SKM-1 (cell line): ENCODE measurements around the gene PTPN18.
"Not testable (repeated sequence)": the region's sequence is repeated elsewhere in the genome, so short reads cannot be mapped to it uniquely, and the experiment has no call there.

Experiments
- DNase-seq: peaks from one replicate; lab custom pipeline; 2025; ENCODE audit not compliant: unreplicated experiment; lab: John Stamatoyannopoulos, UW

PTPN18 gene, protein sequence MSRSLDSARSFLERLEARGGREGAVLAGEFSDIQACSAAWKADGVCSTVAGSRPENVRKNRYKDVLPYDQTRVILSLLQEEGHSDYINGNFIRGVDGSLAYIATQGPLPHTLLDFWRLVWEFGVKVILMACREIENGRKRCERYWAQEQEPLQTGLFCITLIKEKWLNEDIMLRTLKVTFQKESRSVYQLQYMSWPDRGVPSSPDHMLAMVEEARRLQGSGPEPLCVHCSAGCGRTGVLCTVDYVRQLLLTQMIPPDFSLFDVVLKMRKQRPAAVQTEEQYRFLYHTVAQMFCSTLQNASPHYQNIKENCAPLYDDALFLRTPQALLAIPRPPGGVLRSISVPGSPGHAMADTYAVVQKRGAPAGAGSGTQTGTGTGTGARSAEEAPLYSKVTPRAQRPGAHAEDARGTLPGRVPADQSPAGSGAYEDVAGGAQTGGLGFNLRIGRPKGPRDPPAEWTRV

DNA sequence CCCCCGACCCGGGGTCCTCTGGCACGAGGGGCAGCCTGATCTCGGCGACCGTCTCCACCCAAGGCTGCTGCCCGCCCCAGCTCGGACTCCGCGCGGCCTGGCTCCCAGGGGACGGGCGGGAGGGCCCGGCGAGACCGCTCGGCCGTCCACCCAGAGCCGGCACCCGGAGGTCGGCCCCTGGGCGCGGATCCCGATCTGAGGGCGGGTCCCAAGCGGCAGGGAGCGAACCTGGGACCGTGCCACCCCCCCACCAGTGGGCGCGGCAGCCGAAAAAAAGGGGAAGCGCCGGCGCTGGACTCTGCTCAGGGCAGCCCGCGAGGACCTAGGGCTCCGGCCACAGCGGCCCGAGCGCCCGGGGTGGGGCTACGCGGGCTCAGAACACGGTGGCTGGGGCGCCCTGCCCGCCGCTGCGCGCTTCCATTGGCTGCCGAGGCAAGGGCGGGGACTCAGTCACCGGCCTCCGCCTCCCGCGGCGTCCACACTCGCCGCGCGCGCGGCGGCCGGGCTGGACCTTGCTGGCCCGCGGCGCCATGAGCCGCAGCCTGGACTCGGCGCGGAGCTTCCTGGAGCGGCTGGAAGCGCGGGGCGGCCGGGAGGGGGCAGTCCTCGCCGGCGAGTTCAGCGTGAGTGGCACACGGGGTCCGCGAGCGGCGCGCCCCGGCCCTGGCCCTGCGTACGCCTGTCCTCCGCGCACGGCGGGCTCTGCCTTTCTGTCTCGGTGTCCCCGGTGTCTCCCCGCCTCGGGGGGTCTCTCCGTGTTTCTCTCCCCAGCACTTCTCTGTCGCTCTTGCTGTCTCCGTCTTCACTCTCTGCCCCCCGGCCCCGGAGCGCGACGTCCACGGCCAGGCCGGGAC, at the start of gene PTPN18:
TSS of gene PTPN18 (plus strand) at position 479 of the 854 bp plus-strand sequence. CDS start at position 531, 52 bp downstream.
- DNase-seq: peak; percentile 27

DNA sequence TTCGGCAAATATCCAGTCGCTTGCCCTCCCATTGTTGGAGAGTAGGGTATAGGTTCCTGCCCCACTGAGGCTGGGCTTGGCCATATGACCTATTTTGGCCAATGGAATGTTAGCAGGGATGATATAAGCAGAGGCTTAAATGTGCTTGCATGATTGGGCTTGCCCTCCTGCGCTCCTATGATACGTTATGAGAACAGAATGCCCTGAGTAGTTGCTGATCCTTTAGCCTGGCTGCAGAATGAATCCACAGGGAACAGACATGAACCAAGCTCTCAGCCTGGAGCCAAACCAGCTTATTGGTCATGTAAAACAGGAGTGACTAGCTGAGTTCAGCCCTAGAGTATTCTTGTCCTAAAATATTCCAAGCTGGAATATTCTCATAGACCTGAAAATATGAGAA, 48.0 kb upstream of the PTPN18 start:
- no peak for DNase-seq

DNA sequence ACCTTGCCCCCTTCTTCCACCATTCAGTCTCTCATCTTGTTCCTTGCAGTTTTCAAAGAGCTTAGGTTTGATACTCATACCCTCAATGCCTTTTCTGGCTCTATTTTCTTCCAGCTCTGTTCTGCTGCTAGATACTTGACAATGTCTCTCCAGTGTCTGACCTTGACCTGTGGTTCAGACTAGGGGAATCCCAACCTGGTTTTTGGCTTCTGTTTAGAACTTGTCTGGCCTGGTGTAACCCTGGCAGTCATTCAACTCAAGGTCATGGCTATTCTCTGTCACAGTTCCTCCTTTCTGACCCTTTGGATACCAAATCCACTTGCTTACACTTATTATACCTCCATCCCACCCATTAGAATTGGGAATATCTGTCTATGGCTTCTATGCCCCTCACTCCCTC, 45.0 kb upstream of the PTPN18 start:
- DNase-seq: no peak

DNA sequence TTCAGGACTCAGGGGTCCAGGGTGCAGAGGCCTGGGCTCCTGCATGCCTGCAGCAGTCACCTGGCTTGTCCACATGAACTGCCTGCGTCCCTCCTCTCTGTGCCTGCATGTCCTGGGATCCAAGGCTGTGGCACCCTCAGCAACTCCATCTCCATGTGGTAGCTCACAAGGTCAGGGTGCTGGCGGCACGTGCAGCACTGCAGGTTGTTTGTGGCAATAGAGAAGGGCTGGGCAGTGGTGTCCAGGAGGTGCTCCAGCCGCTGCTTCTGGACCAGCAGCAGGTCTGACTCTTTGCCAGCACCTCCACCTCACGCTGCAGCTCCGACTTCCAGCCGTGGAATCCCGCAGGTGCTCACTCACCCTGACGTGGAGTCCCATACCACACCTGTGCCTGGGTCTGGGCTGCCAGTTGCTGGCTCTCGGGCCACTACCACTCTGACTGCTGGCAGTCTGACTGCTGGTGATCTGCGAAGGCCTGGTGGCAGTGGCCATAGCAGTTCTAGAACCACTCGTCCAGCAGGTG, 42.0 kb upstream of the PTPN18 start:
- DNase-seq: no peak

DNA sequence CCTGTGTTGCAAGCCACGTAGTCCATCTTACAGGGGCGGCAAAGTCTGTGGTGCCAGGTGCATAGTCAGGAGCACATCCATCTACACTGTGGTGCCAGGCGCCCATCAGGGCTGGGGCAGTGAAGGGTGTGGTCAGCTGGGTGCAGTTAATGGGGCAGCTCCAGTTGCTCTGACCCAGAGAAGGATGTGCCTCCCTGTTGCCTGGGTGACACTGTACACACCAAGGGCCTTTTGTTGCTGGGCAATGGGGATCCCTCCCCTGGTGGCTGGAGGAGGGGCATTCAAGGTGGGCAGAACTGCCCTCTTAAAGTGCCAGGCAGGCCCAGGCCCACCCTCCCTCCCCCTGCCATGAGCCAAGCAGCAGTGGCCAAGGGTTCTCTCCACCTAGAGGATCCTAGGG, 41.5 kb upstream of the PTPN18 start:
- no peak for DNase-seq

DNA sequence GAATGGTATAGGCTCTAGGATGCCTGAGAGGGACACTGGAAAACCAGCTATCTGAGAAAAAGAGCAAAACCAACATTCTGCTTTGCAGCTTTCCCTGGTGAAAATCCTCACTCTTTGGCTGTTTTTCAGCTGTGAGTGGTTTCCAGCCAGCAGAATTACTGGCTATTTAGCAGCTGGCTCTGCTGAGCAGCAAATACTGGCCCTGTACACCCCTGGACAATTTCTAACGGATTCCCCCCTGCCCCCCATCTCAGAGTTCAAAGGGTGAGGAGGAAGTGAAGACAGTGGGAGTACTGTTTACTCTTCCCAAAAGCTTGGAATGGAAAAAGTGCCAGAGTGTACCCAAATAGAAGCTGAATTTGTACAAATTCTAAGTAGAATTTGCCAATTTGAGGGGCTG, 39.3 kb upstream of the PTPN18 start:
- DNase-seq: no peak

DNA sequence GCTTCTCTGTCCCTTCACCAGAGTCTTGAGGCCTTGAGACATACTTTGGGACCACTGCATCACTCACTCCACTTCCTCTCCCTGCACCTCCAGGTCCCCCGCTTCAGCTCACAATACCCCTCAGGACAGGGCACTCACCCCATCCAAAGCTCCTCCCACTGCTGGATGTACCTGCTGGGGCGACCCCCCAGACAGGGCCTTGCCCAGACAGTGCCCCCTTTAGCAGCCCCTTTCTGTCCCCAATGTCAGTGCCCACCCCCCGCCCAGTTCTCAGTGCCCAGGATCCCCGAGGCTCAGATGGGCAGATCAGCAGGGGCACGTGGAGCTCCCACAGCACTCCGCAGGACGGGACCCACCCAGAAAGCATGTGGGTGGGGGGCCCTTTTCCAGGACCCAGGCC, 37.0 kb upstream of the PTPN18 start:
- no peak for DNase-seq

DNA sequence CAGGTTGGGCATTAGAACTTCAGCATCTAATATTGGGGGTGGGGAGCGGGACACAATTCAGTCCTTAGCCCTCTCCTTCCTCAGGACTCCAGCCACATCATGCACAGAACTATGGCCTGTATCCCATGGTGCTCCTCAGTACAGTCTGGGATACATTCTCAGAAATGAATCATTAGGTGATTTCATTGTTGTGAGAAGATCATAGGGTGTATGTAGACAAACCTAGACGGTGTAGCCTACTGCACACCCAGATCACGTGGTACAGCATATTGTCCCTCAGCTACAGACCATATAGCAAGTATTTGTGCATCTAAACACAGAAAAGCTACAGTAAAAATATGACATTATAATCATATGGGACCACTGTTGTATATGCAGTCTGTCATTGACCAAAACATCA, 36.3 kb upstream of the PTPN18 start:
- no peak for DNase-seq

DNA sequence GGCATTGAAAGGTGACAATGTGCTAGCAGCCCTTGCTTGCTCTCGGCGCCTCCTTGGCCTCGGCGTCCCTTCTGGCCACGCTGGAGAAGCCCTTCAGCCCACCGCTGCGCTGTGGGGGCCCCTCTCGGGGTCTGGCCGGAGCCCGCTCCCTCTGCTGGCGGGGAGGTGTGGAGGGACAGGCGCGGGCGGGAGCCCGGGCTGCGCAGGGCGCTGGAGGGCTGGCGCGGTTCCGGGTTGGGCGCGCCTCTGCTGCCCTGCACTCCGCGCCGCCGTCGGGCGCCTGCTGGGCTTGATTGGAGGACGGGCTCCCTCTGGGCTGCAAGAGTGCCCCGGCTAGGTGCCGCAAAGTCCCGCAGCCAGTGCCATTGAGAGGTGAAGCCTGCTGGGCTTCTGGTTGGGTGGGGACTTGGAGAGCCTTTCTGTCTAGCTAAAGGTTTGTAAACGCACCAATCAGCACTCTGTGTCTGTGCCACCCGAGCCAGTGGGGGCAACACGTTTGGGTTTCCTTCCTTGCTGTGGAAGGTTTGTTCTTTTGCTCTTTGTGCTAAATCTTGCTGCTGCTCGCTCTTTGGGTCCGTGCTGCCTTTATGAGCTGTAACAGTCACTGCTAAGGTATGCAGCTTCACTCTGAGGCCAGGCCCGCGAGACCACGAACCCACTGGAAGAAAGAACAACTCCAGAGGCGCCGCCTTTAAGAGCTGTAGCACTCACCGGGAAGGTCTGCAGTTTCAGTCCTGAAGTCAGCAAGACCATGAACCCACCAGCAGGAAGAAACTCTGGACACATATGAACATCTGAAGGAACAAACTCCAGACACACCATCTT, 27.9 kb upstream of the PTPN18 start:
- DNase-seq: no peak

DNA sequence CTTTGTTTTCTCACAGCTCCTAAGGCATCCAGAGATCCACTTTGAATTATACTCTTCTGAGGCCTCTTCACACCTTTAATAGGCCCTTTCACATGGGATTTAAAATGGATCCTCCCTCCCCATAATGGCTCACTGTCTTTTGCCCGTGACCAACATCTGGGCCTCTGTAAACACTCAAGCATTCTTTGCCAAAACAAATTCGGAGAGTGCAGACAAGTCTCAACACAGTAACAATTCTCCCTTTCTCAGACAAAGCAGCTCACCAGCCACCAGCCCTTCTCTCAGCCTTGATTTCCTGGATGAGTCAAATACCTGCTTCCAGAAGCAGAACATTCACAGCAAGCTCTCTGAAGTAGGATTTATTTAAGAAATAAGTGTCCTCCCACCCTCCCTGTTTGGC, 27.1 kb upstream of the PTPN18 start:
- DNase-seq: no peak

DNA sequence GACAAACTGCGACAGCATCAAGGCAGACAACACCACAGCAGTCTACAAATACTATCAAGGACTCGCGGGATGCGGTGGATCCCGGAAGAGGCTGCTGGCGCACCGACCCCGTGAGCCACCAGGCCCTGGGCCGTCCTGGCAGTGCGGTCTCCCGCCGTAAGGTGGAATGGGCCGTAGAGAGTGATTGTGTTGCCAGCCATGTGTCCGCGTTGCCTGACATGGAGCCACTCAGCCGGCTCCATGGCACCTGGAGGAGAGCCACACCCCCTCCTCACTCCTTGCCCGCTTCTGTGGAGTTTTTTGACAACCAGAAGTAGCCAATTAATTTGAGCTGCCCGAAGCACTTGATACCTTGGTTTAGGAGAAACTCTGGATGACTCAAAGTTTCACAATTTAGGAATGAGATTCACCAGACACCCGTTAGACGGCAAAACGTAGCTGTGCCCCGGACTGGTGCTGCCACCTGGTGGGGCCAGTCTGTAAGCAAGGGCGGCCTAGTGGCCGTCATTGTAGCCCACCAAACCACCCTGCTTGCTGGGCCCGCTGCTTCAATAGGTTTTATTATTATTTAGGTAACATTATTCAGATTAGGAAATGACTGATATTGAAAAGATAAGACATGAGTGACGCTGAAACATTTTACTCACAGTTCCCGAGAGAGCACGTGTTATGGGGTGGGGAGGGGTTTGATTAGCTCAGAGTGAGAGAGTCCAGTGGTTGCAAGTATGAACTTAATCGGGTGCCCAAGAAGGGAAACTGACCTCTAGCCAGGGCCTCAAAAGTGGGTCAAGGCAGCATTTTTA, 23.4 kb upstream of the PTPN18 start:
- peak; percentile 19 for DNase-seq

DNA sequence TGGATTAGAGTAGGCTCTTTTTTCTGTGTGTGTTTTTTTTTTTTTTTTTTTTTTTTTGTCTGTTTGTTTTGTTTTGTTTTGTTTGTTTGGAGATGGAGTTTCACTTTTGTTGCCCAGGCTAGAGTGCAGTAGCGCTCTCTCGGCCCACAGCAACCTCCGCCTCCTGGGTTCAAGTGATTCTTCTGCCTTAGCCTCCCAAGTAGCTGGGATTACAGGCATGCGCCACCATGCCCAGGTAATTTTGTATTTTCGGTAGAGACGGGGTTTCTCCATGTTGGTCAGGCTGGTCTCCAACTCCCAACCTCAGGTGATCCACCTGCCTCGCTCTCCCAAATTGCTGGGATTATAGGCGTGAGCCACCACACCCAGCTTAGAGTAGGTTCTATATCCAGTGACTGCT, 22.6 kb upstream of the PTPN18 start:
- not testable (repeated sequence) for DNase-seq

DNA sequence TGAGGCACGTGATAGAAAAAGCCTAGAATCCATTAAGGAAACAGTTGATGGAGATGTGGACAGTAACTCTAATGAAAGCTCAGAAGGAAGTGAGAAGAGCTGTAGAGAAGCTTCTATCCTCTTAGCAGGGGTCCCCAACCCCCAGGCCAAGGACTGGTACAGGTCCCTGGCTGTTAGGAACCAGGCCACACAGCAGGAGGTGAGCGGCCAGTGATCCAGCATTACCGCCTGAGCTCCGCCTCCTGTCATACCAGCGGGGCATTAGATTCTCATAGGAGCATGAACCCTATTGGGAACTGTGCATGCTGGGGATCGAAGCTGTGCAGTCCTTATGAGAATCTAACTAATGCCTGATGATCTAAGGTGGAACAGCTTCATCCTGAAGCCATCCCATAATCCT, 21.8 kb upstream of the PTPN18 start:
- DNase-seq: no peak

DNA sequence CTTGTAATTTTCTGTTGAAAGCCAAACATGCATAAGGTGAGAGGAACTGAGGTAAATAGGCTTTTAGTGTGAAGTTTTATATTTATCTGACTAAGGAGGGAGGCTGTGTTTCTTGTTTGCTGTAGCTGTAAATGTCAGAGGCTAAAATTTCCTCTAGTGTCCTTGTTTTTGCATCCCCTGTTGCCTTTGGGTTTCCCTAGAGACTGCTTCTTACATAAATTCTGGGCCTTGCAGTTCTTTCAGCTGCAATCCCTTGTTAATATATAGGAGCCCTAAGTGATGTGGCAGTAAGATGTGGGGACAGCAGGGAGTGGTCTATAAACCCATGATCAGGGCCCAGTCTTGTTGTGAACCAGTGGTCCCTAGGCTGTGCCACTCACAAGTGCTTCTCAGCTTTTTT, 20.6 kb upstream of the PTPN18 start:
- no peak for DNase-seq

DNA sequence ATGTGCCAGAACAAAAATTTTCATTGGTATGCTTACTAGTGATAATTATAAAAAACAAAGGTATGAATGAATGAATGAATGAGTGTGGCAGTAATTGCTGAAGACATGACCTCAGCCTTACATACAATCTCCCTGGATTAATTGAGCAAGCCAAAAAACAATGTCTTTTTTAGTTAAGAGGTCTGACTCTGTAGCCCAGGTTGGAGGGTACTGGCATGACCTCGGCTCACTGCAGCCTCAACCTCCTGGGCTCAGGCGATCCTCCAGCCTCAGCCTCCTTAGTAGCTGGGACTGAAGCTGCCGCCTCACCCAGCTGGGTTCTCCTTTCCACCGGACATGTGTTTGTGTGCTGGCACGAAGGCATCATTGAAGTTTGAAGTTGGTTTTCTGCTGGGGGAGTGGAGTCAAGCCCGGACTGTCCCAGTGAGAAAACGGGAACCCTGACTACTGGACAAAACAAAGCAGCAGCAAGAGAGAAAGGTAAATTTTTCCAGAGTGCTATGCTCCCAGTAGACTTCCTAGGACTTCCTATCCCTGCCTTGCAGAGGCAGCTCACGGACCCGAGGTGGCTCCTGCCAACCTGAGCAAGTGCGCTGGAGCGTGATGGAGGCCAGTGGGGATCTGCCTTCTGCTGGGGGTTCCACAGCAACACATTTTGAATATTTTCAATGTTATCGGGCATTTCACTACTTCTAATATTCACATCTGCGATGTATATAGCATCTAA, 19.5 kb upstream of the PTPN18 start:
- DNase-seq: no peak

DNA sequence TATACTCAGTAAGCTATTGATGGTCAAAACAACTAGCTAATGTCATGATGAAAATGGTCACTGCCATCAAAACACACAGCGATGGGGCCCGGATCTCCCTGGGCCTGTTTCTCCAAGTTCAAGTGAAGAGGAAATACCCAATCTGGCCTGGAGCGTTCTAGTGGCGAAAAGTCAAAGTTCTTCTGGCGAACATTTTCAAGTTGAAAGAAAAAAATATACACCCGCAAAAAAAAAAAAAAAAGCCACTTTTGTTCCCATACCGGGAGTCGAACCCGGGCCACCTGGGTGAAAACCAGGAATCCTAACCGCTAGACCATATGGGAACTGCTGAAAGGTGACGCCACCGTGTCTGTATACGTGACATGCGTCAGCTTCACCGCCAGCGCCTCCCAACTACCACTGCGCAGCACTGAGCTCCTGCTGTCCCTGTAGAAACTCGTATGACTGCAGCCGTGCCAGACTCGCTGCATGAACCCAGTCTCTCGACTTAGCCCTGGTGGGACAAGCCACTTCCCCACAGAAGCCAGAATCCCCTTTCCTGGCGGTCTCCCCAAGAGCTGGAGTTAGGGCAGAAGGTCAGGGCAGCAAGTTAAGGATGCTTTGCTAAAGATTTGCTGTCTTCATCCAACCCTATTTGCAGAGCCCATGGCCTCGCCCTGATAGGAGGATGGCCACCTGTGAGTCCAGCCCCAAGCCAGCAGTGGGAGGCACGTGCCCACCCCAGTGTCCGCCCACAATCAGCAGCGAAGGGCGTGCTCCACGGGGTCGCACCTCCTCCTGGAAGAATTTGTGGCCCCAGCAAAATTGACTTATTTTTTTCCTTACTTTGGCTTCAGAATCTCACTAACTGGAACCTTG, 18.8 kb upstream of the PTPN18 start:
- no peak for DNase-seq

DNA sequence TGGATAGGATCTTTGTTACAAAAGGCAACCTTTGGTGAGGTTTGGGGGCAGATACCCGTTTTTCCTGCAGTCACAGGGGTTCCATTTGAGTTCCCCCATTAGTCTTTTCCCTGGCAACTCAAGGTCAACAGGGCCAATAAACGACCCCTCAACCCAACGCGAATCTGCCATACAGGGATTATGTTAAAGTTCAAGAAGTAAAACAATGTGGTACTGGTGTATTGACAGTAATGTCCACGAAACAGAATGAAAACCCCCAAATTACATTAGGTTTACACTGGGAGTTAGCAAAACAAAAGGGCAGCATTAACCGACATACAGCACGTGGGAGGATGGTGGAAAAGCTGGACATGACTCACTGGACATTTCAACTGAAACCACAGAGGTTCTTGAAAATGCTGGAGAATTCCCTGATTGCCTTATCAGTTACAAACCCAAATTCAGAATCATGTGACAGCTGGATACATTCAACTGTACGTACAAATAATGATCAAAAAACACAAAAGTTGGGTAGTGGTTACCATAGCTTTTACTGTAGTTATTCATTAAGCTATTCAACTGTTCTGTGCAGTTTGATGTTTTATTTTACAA, 18.0 kb upstream of the PTPN18 start:
- no peak for DNase-seq

DNA sequence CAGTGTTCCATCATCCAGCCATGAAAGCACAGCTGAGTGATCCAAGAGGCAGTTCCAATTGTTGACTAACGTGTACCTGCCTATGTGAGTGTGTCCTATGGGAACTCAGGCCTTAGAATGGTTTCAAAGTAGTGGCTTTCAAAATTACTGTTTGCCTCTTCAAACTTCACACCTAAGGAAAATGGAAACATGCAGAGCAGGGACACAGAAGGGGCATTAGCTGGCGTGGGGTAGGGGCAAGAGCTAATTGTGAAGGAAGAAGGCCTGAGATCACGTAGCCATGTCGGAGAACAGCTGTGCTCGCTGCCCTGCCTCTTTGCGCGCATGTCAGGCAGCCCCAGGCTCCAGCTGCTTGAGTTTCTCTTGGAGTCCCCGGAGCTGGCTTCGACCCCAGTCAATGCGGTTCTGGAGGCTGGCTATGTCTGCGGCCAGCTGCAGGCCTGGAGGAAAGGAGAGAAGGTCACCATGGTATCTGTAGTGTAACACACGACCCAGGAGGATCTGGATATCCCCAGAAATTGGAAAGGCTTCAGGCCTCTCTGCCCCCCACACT, 17.0 kb upstream of the PTPN18 start:
- DNase-seq: no peak
